Endothelial cell of umbilical vein (primary cell): ENCODE measurements around the gene FBXO4. TPM values are rescaled to one million over a fixed set of nuclear protein-coding genes. Genes with fewer than 3 reads are reported as not detected.

Experiments
- BruUV-seq: library from RNA; stranded (reverse); fragments of 400-500 nt; replicated peaks from 2 replicates; lab custom pipeline; 2021; lab: Mats Ljungman, UMichigan
- CTCF ChIA-PET: fragments of 300-600, 350-600 bp; sonication (Branson Sonifier 250); formaldehyde crosslinking; loops from one replicate; lab custom pipeline; 2021; ENCODE audit warnings: antibody characterized with exemption, inconsistent platforms; lab: Charles Lee
- POLR2A ChIA-PET: fragments of 300-600, 350-600 bp; sonication (Branson Sonifier 250); formaldehyde crosslinking; loops from one replicate; lab custom pipeline; 2021; ENCODE audit warnings: antibody characterized with exemption, inconsistent platforms; lab: Charles Lee
- DNase-seq: peaks from one replicate; pipeline ENCODE4 v3.0.0-alpha.2; 2011; ENCODE audit warnings: low read depth, low spot score
- FAIRE-seq: peaks from 2 replicates; lab custom pipeline; 2011; peaks lifted over from hg19 to GRCh38; lab: Jason Lieb, UNC
- H2AFZ ChIP-seq: 2 replicates; pipeline ENCODE4 v1.6.0; 2012; ENCODE audit warnings: low read depth, low read length, control low read depth, inconsistent platforms
- H3K27ac ChIP-seq: 2 replicates; pipeline ENCODE4 v1.5.1; 2011; ENCODE audit warnings: low read depth, mild to moderate bottlenecking, control low read depth, low read length, moderate library complexity; ENCODE audit not compliant: insufficient read depth
- H3K27me3 ChIP-seq, 2 experiments: 2 replicates each; pipeline versions ENCODE4 v1.6.0 to v1.6.1; 2011; ENCODE audit warnings: low read length in 2 of 2, mixed read lengths in 1 of 2; ENCODE audit not compliant: control insufficient read depth in 2 of 2, insufficient read depth in 2 of 2
- H3K36me3 ChIP-seq, 2 experiments: 2 replicates in 1 of 2; 3 replicates in 1 of 2; pipeline ENCODE4 v1.5.1; 2011; ENCODE audit warnings: low read length in 2 of 2, mild to moderate bottlenecking in 1 of 2, moderate library complexity in 1 of 2; ENCODE audit not compliant: control insufficient read depth in 2 of 2, insufficient read depth in 2 of 2; ENCODE audit errors: extremely low read depth in 1 of 2
- H3K4me1 ChIP-seq: 3 replicates; pipeline ENCODE4 v1.5.1; 2011; ENCODE audit warnings: mild to moderate bottlenecking, low read length; ENCODE audit not compliant: control insufficient read depth, insufficient read depth; ENCODE audit errors: extremely low read depth
- H3K4me2 ChIP-seq: 2 replicates; pipeline ENCODE4 v1.6.1; 2011; ENCODE audit warnings: low read length, control low read depth, mixed read lengths; ENCODE audit not compliant: insufficient read depth
- H3K4me3 ChIP-seq, 3 experiments: fragments of 200-600 bp in 1 of 3; sonication (generic), shearing (Covaris generic) in 1 of 3; replicated peaks in 1 of 3; 2 replicates each; pipeline ENCODE4 v1.5.1; 2011 to 2016; ENCODE audit warnings: control low read depth in 3 of 3, low read length in 3 of 3, mild to moderate bottlenecking in 2 of 3, inconsistent platforms in 1 of 3, low read depth in 1 of 3, moderate library complexity in 1 of 3; ENCODE audit not compliant: insufficient read depth in 1 of 3
- H3K79me2 ChIP-seq: 2 replicates; pipeline ENCODE4 v1.6.0; 2012; ENCODE audit warnings: low read length, inconsistent platforms; ENCODE audit not compliant: control insufficient read depth, insufficient read depth
- H3K9ac ChIP-seq: replicated peaks from 2 replicates; pipeline ENCODE3; 2011; ENCODE audit warnings: low read length, control low read depth; ENCODE audit not compliant: insufficient read depth; ENCODE audit errors: extremely low read depth
- H3K9me1 ChIP-seq: replicated peaks from 3 replicates; pipeline ENCODE4 v1.6.0; 2011; ENCODE audit warnings: mild to moderate bottlenecking, low read length; ENCODE audit not compliant: control insufficient read depth, insufficient read depth; ENCODE audit errors: extremely low read depth
- H3K9me3 ChIP-seq: replicated peaks from 2 replicates; pipeline ENCODE4 v1.5.1; 2012; ENCODE audit warnings: low read length, inconsistent platforms; ENCODE audit not compliant: control insufficient read depth, insufficient read depth
- H4K20me1 ChIP-seq: replicated peaks from 2 replicates; pipeline ENCODE3; 2011; ENCODE audit warnings: mild to moderate bottlenecking, low read length; ENCODE audit not compliant: control insufficient read depth, insufficient read depth; ENCODE audit errors: extremely low read depth
- CTCF ChIP-seq, 2 donors: IDR thresholded peaks; 1 replicate in 1 of 2; 2 replicates in 1 of 2; pipeline ENCODE4 v1.5.1; 2011; ENCODE audit warnings: low read length in 2 of 2, mild to moderate bottlenecking in 2 of 2, moderate library complexity in 2 of 2, control low read depth in 1 of 2, inconsistent platforms in 1 of 2, low read depth in 1 of 2; ENCODE audit not compliant: insufficient read depth in 1 of 2; ENCODE audit errors: extremely low read depth in 1 of 2
- EZH2 ChIP-seq: IDR thresholded peaks from 2 replicates; pipeline ENCODE4 v1.6.1; 2012; ENCODE audit warnings: borderline replicate concordance, low read depth, mild to moderate bottlenecking, moderate library complexity, low read length, inconsistent platforms; ENCODE audit not compliant: severe bottlenecking
- FOS ChIP-seq: IDR thresholded peaks from 2 replicates; pipeline ENCODE4 v1.6.1; 2011; ENCODE audit warnings: mild to moderate bottlenecking, low read length, moderate library complexity, borderline replicate concordance; ENCODE audit not compliant: insufficient read depth
- GATA2 ChIP-seq: IDR thresholded peaks from 2 replicates; pipeline ENCODE4 v1.7.0; 2011; ENCODE audit warnings: low read depth, mild to moderate bottlenecking, moderate library complexity, mixed read lengths, low read length; ENCODE audit not compliant: insufficient read length, insufficient read depth
- JUN ChIP-seq: IDR thresholded peaks from 2 replicates; pipeline ENCODE4 v1.6.1; 2011; ENCODE audit warnings: borderline replicate concordance, low read depth; ENCODE audit not compliant: insufficient read length, insufficient read depth
- MAX ChIP-seq: IDR thresholded peaks from 2 replicates; pipeline ENCODE4 v1.6.1; 2011; ENCODE audit not compliant: insufficient read depth, insufficient read length
- MYC ChIP-seq: IDR thresholded peaks from one replicate; pipeline ENCODE4 v1.6.1; 2011; ENCODE audit warnings: mild to moderate bottlenecking, low read depth, low read length
- POLR2A ChIP-seq: IDR thresholded peaks from 2 replicates; pipeline ENCODE4 v1.6.1; 2012; ENCODE audit warnings: low read depth, mild to moderate bottlenecking, control low read depth, low read length
- POLR2AphosphoS5 ChIP-seq: IDR thresholded peaks from 2 replicates; pipeline ENCODE4 v1.6.1; 2012; ENCODE audit warnings: low read depth, mild to moderate bottlenecking, control low read depth, low read length, moderate library complexity; ENCODE audit not compliant: insufficient read depth
- dilution Hi-C: fragments of 300-500 bp; cut with MboI; formaldehyde crosslinking; loops from one replicate; pipeline ENCODE4 v1.15.0; 2019; ENCODE audit warnings: low sequenced_read_pairs; ENCODE audit not compliant: extremely low pct_ligation_motif_present
- intact Hi-C: fragments of 100-400 bp; cut with micrococcal nuclease; formaldehyde crosslinking; loops from one replicate; pipeline ENCODE4 v1.10.0; 2022
- polyA plus RNA-seq, 4 experiments: library from polyadenylated mRNA; depleted of rRNA in 3 of 4; stranded (reverse) in 3 of 4; unstranded in 1 of 4; fragments of >200 nt; gene quantifications; 2 replicates each; pipeline versions ENCODE4 v1.2.1 to v1.2.3, GENCODE V29; 2011 to 2012; ENCODE audit warnings: missing spikeins in 1 of 4
- total RNA-seq: library from RNA; stranded (reverse); gene quantifications from 2 replicates; pipeline ENCODE4 v1.2.3, GENCODE V29; 2021

The FBXO4 gene
- total and polyA plus RNA-seq, 2 donors (not counting 3 experiments of a cell fraction or from before 2014, with no cell fraction given), result 4.4 to 7.7 TPM

GRCh38 chr5:41983284-41983683 is 58.2 kb downstream of the FBXO4 start:
- BruUV-seq, result no TSS peak
- intact Hi-C loops, result no loop called here
- Histone ChIP-seq H3K4me3 (no peak overlapping the region), H3K9me1 (no peaks in the 10 kb centered on the region), H3K4me2 (no peak overlapping the region), H2AFZ (no peak overlapping the region), H3K9me3 (no peaks in the 10 kb centered on the region), H4K20me1 (no peaks in the 10 kb centered on the region), H3K4me1 (no peaks in the 10 kb centered on the region), H3K36me3 (no peaks in the 10 kb centered on the region), H3K9ac (no peak overlapping the region), H3K27ac (no peak overlapping the region), H3K79me2 (no peaks in the 10 kb centered on the region), H3K27me3 (no peaks in the 10 kb centered on the region)
- no peak for DNase-seq
- POLR2A ChIA-PET, result no interaction called here
- FAIRE-seq, result no peak
- dilution Hi-C loops, result no loop called here
- CTCF ChIA-PET, result no interaction called here
- TF ChIP-seq POLR2A, result no peak

GRCh38 chr5:41985945-41986695 is 61.0 kb downstream of the FBXO4 start:
- CTCF ChIA-PET, result no interaction called here
- Histone ChIP-seq H3K4me2 (no peak overlapping the region), H3K27me3 (no peaks in the 10 kb centered on the region), H3K79me2 (no peaks in the 10 kb centered on the region), H4K20me1 (no peaks in the 10 kb centered on the region), H3K27ac (no peak overlapping the region), H2AFZ (no peak overlapping the region), H3K36me3 (no peaks in the 10 kb centered on the region), H3K9ac (no peak overlapping the region), H3K4me1 (no peaks in the 10 kb centered on the region), H3K9me3 (no peaks in the 10 kb centered on the region), H3K9me1 (no peaks in the 10 kb centered on the region), H3K4me3 (no peak overlapping the region)
- DNase-seq (no peak), FAIRE-seq (no peak)
- dilution Hi-C loops (no loop called here), intact Hi-C loops (no loop called here)
- no TSS peak for BruUV-seq
- POLR2A ChIA-PET, result no interaction called here
- TF ChIP-seq FOS (no peak), MAX (no peak), JUN (no peak), POLR2AphosphoS5 (no peak), EZH2 (no peak), MYC (no peak), POLR2A (no peak), CTCF (IDR thresholded peaks at IDR 0.05; ENCODE audit: extremely low read depth in 1 of 2, insufficient read depth in 1 of 2, low read depth in 1 of 2, low read length in 2 of 2) (no peak), GATA2 (no peak)
